Endodermal cell (in vitro differentiated cells): ENCODE results near the gene CTNNA2. TPM values are rescaled to one million over a fixed set of nuclear protein-coding genes. Genes with fewer than 3 reads are reported as not detected.

ENCODE experiments used
- DNase-seq: peaks from one replicate; pipeline ENCODE4 v3.0.0-alpha.2; 2017
- H3K27ac ChIP-seq: 2 replicates; pipeline ENCODE4 v1.5.1; 2013; ENCODE audit warnings: mild to moderate bottlenecking, low read depth, low read length, moderate library complexity
- H3K27me3 ChIP-seq: 2 replicates; pipeline ENCODE4 v1.6.1; 2013; ENCODE audit warnings: mild to moderate bottlenecking, low read length, moderate library complexity; ENCODE audit not compliant: insufficient read depth, control insufficient read depth, poor library complexity, severe bottlenecking
- H3K36me3 ChIP-seq: 2 replicates; pipeline ENCODE4 v1.7.0; 2013; ENCODE audit warnings: mild to moderate bottlenecking, low read length, moderate library complexity; ENCODE audit not compliant: control insufficient read depth, insufficient read depth
- H3K4me1 ChIP-seq: one replicate; pipeline ENCODE4 v1.7.0; 2013; ENCODE audit warnings: low read length; ENCODE audit not compliant: control insufficient read depth, insufficient read depth
- H3K4me3 ChIP-seq: 2 replicates; pipeline ENCODE4 v1.5.1; 2013; ENCODE audit warnings: mild to moderate bottlenecking, low read length, moderate library complexity
- H3K9ac ChIP-seq: 2 replicates; pipeline ENCODE4 v1.6.1; 2013; ENCODE audit warnings: mild to moderate bottlenecking, low read length, moderate library complexity; ENCODE audit not compliant: poor library complexity, severe bottlenecking; ENCODE audit errors: extremely low read depth
- H3K9me3 ChIP-seq: 2 replicates; pipeline ENCODE4 v1.6.1; 2013; ENCODE audit warnings: mild to moderate bottlenecking, low read length, moderate library complexity; ENCODE audit not compliant: control insufficient read depth
- H3K27ac Mint-ChIP-seq: 2 replicates; pipeline ENCODE4 v1.8.0; 2020; ENCODE audit warnings: mixed read lengths
- H3K27me3 Mint-ChIP-seq: 2 replicates; pipeline ENCODE4 v1.8.0; 2021; ENCODE audit warnings: mild to moderate bottlenecking, mixed read lengths; ENCODE audit not compliant: insufficient read depth
- H3K36me3 Mint-ChIP-seq: 2 replicates; pipeline ENCODE4 v1.8.0; 2020; ENCODE audit warnings: low read depth, mixed read lengths
- H3K4me1 Mint-ChIP-seq: 2 replicates; pipeline ENCODE4 v1.8.0; 2020; ENCODE audit warnings: mixed read lengths
- H3K4me3 Mint-ChIP-seq: 2 replicates; pipeline ENCODE4 v1.8.0; 2020; ENCODE audit warnings: mild to moderate bottlenecking, moderate library complexity, mixed read lengths
- H3K9me3 Mint-ChIP-seq: 2 replicates; pipeline ENCODE4 v1.8.0; 2020; ENCODE audit warnings: mild to moderate bottlenecking, mixed read lengths
- WGBS, 2 experiments: methylation state at CpG; one replicate each; pipeline versions ENCODE4 v1.1.5 to v1.1.7; 2013; ENCODE audit warnings: missing lambda C conversion rate in 2 of 2, mixed read lengths in 1 of 2; ENCODE audit not compliant: insufficient coverage in 1 of 2, insufficient read length in 1 of 2; 5-methylcytosine and 5-hydroxymethylcytosine counted together
- total RNA-seq, 2 donors: library from RNA; stranded (reverse); fragmentation: NEBNext Ultra II Directional in 1 of 2; extraction: Animal tissue kit (Norgen Biotek cat#: 25700) in 1 of 2; gene quantifications; 2 replicates in 1 of 2; 3 replicates in 1 of 2; pipeline ENCODE4 v1.2.1, GENCODE V29; 2021
- TF ChIP-seq, protein P1 (sequence below): fragments of 200-600 bp; sonication (generic); conservative IDR thresholded peaks from 2 replicates; pipeline ENCODE4 v1.5.0; 2021; ENCODE audit warnings: antibody characterized with exemption, mild to moderate bottlenecking

CTNNA2 gene
- total RNA-seq, 2 donors from 2014 or later, result 7.7 to 9.8 TPM

GRCh38 chr2:79996709-79997108 is 483.9 kb downstream of the CTNNA2 start:
- no peak overlapping the region for H3K9ac ChIP-seq
- no peak for DNase-seq
- H3K27me3 ChIP-seq, result no peaks in the 10 kb centered on the region
- no peak overlapping the region for H3K4me3 ChIP-seq
- no peak overlapping the region for H3K27ac ChIP-seq
- TF ChIP-seq, protein P1, sequence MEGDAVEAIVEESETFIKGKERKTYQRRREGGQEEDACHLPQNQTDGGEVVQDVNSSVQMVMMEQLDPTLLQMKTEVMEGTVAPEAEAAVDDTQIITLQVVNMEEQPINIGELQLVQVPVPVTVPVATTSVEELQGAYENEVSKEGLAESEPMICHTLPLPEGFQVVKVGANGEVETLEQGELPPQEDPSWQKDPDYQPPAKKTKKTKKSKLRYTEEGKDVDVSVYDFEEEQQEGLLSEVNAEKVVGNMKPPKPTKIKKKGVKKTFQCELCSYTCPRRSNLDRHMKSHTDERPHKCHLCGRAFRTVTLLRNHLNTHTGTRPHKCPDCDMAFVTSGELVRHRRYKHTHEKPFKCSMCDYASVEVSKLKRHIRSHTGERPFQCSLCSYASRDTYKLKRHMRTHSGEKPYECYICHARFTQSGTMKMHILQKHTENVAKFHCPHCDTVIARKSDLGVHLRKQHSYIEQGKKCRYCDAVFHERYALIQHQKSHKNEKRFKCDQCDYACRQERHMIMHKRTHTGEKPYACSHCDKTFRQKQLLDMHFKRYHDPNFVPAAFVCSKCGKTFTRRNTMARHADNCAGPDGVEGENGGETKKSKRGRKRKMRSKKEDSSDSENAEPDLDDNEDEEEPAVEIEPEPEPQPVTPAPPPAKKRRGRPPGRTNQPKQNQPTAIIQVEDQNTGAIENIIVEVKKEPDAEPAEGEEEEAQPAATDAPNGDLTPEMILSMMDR, result no peak
- H3K36me3 ChIP-seq, result no peaks in the 10 kb centered on the region
- H3K4me1 ChIP-seq, result no peaks in the 10 kb centered on the region
- Mint-ChIP-seq H3K27ac (no peak overlapping the region), H3K36me3 (no peaks in the 10 kb centered on the region), H3K27me3 (peaks cover 12% of the 10 kb centered on the region), H3K4me3 (no peak overlapping the region), H3K9me3 (no peaks in the 10 kb centered on the region), H3K4me1 (no peaks in the 10 kb centered on the region)
- no peaks in the 10 kb centered on the region for H3K9me3 ChIP-seq
- WGBS, 2 experiments, result 89 to 93% methylated on average over 3 to 5 of the region's 5 CpGs

DNA sequence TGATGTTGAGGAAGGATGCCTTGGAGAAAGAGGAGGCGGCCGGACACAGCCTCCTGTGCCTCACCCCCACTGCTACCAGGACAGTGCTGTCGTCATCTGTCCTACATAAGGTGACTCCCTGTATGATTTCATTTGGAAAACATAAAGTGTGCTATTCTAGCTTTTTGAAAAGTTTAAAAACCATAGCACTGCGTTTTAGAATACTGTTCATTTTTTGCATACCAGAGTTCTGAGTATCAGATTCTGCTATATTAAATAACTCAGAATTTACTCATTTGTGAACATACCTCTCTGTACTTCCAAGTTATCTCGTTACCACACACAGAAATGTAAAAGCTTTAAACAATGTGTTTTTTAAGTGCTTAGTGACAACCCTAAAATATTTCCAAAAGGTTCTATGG is 488.9 kb downstream of the CTNNA2 start:
- peaks cover 46% of the 10 kb centered on the region for H3K27me3 Mint-ChIP-seq
- 82 to 100% methylated on average over 3 to 5 of the region's 5 CpGs for WGBS, 2 experiments
- no peak overlapping the region for H3K27ac ChIP-seq

GRCh38 chr2:80002112-80002511 is 489.3 kb downstream of the CTNNA2 start:
- peaks cover 11% of the 10 kb centered on the region for H3K27me3 ChIP-seq
- Mint-ChIP-seq H3K4me1 (peaks cover 18% of the 10 kb centered on the region), H3K4me3 (no peak overlapping the region), H3K27me3 (peaks cover 50% of the 10 kb centered on the region), H3K36me3 (no peaks in the 10 kb centered on the region), H3K27ac (no peak overlapping the region), H3K9me3 (no peaks in the 10 kb centered on the region)
- no peak overlapping the region for H3K27ac ChIP-seq
- peaks cover 4% of the 10 kb centered on the region for H3K4me1 ChIP-seq
- WGBS, 2 experiments, result 95 to 96% methylated on average over 3 of the region's 3 CpGs
- DNase-seq, result no peak
- H3K9ac ChIP-seq, result no peak overlapping the region
- TF ChIP-seq, protein P1, result no peak
- H3K36me3 ChIP-seq, result no peaks in the 10 kb centered on the region
- H3K4me3 ChIP-seq, result no peak overlapping the region
- no peaks in the 10 kb centered on the region for H3K9me3 ChIP-seq

More for the DNA sequence above, 488.9 kb downstream of the CTNNA2 start:
- no peak overlapping the region for H3K27ac Mint-ChIP-seq
- no peak overlapping the region for H3K4me3 Mint-ChIP-seq
- peaks cover 14% of the 10 kb centered on the region for H3K4me1 Mint-ChIP-seq
- Histone ChIP-seq H3K4me1 (peaks cover 4% of the 10 kb centered on the region), H3K36me3 (no peaks in the 10 kb centered on the region), H3K4me3 (no peak overlapping the region), H3K9ac (no peak overlapping the region), H3K27me3 (peaks cover 7% of the 10 kb centered on the region), H3K9me3 (no peaks in the 10 kb centered on the region)
- H3K36me3 Mint-ChIP-seq, result no peaks in the 10 kb centered on the region
- no peaks in the 10 kb centered on the region for H3K9me3 Mint-ChIP-seq
- no peak for DNase-seq
- TF ChIP-seq, protein P1, result no peak
